Measurements from ENCODE around the gene GSE1.
A peak's percentile ranks its signal among the peaks of the same experiment; 100 is the strongest.

GSE1 gene

GRCh38 chr16:85604145-85604705, 8.9 kb upstream of the GSE1 start:
- no peak for DNase-seq (ENCODE audit: low read depth)
- TF ChIP-seq, protein P1, sequence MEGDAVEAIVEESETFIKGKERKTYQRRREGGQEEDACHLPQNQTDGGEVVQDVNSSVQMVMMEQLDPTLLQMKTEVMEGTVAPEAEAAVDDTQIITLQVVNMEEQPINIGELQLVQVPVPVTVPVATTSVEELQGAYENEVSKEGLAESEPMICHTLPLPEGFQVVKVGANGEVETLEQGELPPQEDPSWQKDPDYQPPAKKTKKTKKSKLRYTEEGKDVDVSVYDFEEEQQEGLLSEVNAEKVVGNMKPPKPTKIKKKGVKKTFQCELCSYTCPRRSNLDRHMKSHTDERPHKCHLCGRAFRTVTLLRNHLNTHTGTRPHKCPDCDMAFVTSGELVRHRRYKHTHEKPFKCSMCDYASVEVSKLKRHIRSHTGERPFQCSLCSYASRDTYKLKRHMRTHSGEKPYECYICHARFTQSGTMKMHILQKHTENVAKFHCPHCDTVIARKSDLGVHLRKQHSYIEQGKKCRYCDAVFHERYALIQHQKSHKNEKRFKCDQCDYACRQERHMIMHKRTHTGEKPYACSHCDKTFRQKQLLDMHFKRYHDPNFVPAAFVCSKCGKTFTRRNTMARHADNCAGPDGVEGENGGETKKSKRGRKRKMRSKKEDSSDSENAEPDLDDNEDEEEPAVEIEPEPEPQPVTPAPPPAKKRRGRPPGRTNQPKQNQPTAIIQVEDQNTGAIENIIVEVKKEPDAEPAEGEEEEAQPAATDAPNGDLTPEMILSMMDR (conservative IDR thresholded peaks at IDR 0.05; ENCODE audit: low read depth, low read length), result no peak
- H3K4me3 ChIP-seq (ENCODE audit: low read depth, low read length), result no peak overlapping the region

DNA sequence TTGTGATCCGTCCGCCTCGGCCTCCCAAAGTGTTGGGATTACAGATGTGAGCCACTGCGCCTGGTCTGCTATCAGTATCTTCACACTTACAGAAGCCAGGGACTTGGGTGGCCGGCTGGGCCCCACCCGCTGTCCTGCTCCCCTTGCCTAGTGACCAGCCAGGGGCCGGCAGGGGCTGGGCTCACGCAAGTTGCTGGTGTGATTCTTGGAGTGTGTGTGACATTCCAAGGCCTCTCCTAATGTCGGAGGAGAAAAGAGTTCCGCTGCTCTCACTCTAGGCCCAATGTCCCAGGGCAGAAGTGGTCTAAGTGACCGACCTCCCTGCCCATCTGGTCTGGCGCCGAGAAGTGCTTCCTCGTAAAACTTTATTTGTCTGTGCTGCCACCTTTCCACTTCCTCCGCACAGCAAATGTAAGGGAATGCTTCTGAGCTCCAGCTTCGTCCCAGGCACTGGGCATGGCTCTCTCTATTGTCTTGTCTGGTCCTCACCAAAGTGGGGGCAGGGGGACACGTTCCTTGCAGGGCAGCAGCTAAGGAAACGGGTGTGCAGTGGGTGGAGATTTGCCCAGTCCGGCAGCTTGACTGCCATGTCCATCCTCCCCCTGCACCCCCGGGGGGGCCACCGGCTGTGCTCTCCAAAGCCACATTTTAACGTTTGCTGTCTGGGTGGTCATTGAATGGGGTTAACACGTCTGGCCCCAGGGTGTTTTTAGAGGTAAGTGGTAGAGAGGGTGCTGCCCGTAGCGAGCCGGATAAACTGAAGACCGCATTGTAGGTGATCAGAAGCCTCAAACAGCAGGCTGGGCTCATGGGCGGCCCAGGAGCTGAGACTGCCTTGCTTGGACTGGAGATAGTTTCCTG, 7.8 kb upstream of the GSE1 start:
- TF ChIP-seq, protein P1 (conservative IDR thresholded peaks at IDR 0.05; ENCODE audit: low read depth, low read length), result no peak
- DNase-seq (ENCODE audit: low read depth), result no peak
- no peak overlapping the region for H3K4me3 ChIP-seq (ENCODE audit: low read depth, low read length)

DNA sequence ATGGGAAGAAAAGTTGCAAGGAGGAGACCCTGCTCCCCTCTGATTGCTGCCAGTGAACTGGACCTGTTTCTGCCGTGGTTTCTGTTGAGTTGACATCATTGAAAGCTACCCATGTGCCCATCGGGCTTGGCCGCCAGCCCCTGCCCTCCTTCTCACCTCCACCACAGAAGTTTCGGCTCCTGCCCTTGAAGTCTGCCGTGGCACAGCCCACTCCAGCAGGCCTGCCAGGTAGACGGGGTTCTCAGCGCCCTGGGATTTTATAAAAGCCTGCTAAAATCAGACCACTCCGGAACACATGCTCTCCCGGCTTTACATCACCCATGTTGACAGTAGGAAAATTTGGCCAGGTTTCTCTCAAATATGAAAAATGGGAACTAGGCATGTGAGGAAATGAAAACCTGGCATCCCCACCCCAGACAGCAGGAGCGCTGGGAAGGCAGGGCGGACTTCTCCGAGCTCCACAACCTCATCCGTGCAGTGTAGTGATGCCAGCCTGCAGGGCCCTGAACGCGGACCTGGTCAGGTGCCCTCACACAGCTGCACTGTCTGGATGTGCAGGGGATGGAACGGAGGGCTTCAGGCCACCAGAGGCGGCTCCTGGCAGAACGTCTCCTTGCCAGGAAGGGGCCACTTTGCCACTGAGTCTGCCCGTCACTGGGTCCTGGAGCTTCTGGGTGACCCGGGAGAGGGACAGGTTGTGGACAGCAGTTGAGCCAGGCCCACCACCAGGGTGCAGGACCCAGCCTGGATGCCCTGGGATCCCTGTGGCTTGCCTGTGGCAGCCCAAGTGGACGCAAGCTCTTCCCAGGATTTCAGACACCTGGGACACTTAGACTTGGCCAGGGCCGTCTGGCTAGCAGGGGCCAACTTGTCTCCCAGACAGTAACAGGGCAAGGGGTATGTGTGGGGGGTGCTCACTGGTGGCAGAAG, 6.9 kb upstream of the GSE1 start:
- no peak overlapping the region for H3K4me3 ChIP-seq (ENCODE audit: low read depth, low read length)
- DNase-seq (ENCODE audit: low read depth), result no peak
- TF ChIP-seq, protein P1 (conservative IDR thresholded peaks at IDR 0.05; ENCODE audit: low read depth, low read length), result no peak

- H3K4me3 ChIP-seq (ENCODE audit: low read depth, low read length), result no peak overlapping the region
- DNase-seq (ENCODE audit: low read depth), result no peak
- TF ChIP-seq, protein P1 (conservative IDR thresholded peaks at IDR 0.05; ENCODE audit: low read depth, low read length), result no peak
These were observed 6.2 kb upstream of the GSE1 start for GRCh38 chr16:85606904-85607303.

GRCh38 chr16:85607321-85607765, 5.8 kb upstream of the GSE1 start:
- TF ChIP-seq, protein P1 (conservative IDR thresholded peaks at IDR 0.05; ENCODE audit: low read depth, low read length), result peak; percentile 27

DNA sequence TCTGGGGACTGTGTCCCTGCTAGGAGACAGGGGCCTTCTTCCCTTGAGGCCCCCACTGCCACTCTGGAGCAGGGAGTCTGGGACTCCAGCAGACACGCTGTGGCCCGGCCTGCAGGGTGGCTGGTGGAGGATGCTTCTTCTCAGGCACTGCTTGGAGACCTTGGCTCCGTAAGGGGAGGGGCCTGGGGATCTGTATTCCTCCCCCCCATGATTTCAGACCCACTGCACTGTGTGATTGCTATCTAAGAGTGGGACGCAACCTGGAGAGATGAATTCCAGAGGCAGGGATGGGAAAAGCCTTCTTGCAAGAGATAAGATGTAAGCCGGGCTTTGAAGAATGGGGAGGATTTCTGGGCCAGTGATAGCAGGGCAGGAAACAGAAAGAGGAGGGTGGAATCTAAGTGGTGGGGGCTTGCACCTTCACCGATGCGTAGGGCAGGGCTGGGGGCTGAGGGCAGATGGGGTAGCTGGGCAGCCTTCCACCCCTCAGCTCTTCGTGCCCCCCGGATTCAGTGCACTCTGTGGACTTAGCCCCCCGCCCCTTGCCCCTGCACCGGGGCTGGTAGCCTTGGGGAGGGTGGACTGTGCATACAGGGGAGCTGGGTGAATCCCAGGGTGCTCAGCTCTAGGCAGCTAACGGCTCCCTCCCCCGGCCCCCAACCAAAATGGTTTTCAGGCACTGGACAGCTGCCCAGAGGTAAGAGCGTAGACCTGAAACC, 5.2 kb upstream of the GSE1 start:
- TF ChIP-seq, protein P1 (conservative IDR thresholded peaks at IDR 0.05; ENCODE audit: low read depth, low read length), result no peak
- DNase-seq (ENCODE audit: low read depth), result no peak
- no peak overlapping the region for H3K4me3 ChIP-seq (ENCODE audit: low read depth, low read length)

More at GRCh38 chr16:85607321-85607765, 5.8 kb upstream of the GSE1 start:
- DNase-seq (ENCODE audit: low read depth), result no peak
- H3K4me3 ChIP-seq (ENCODE audit: low read depth, low read length), result no peak overlapping the region
